Effector memory CD4-positive, alpha-beta T cell (primary cell): ENCODE measurements around the gene DCXR.

Experiments used
- DNase-seq, 3 donors: peaks; one replicate each; pipeline ENCODE4 v3.0.0-alpha.2; 2020
- H3K27ac ChIP-seq: 2 replicates; pipeline ENCODE4 v1.7.0; 2013; ENCODE audit warnings: mild to moderate bottlenecking, low read length, moderate library complexity; ENCODE audit not compliant: insufficient read depth, poor library complexity, severe bottlenecking
- H3K27me3 ChIP-seq: replicated peaks from 2 replicates; pipeline ENCODE4 v1.7.0; 2013; ENCODE audit warnings: mild to moderate bottlenecking, low read length; ENCODE audit not compliant: insufficient read depth, control insufficient read depth, poor library complexity, severe bottlenecking
- H3K36me3 ChIP-seq: 2 replicates; pipeline ENCODE4 v1.7.0; 2013; ENCODE audit warnings: mild to moderate bottlenecking, low read length, moderate library complexity; ENCODE audit not compliant: control insufficient read depth, insufficient read depth
- H3K4me1 ChIP-seq: 2 replicates; pipeline ENCODE4 v1.7.0; 2013; ENCODE audit warnings: low read length, mild to moderate bottlenecking; ENCODE audit not compliant: control insufficient read depth, insufficient read depth, poor library complexity, severe bottlenecking
- H3K4me3 ChIP-seq: 2 replicates; pipeline ENCODE4 v1.7.0; 2013; ENCODE audit warnings: low read length, low read depth, mild to moderate bottlenecking; ENCODE audit not compliant: insufficient read depth, poor library complexity, severe bottlenecking
- H3K9me3 ChIP-seq: 2 replicates; pipeline ENCODE4 v1.7.0; 2013; ENCODE audit warnings: mild to moderate bottlenecking, low read length, moderate library complexity; ENCODE audit not compliant: control insufficient read depth

DCXR gene

DNA sequence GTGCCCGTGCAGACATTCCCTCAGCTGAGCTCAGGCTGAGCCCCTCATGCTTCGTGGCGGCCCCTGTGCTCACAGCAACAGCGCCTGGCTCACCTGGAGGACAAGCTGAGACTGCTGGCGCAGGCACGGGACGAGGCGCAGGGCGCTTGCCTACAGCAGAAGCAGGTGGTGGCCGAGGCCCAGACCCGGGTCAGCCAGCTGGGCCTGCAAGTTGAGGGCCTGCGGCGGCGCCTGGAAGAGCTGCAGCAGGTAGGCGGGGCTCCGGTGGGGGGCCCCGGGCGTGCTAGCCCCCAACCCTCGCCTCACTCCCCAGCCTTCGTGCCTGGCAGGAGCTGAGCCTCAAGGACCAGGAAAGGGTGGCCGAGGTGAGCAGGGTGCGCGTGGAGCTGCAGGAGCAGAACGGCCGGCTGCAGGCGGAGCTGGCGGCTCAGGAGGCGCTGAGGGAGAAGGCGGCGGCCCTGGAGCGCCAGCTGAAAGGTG lies 7.5 kb downstream of the DCXR start:
- Histone ChIP-seq H3K4me3 (peak overlapping the region; percentile 57), H3K36me3 (no peaks in the 10 kb centered on the region), H3K9me3 (no peaks in the 10 kb centered on the region), H3K27ac (peak overlapping the region; percentile 28), H3K27me3 (no peaks in the 10 kb centered on the region), H3K4me1 (peaks cover 13% of the 10 kb centered on the region)
- no peak for DNase-seq

GRCh38 chr17:82029391-82029790 lies 8.1 kb downstream of the DCXR start:
- DNase-seq, result no peak
- Histone ChIP-seq H3K36me3 (no peaks in the 10 kb centered on the region), H3K27ac (no peak overlapping the region), H3K27me3 (no peaks in the 10 kb centered on the region), H3K4me1 (peaks cover 14% of the 10 kb centered on the region), H3K9me3 (no peaks in the 10 kb centered on the region), H3K4me3 (no peak overlapping the region)

- Histone ChIP-seq H3K4me3 (no peak overlapping the region), H3K36me3 (no peaks in the 10 kb centered on the region), H3K27ac (no peak overlapping the region), H3K27me3 (no peaks in the 10 kb centered on the region), H3K4me1 (peaks cover 18% of the 10 kb centered on the region), H3K9me3 (no peaks in the 10 kb centered on the region)
- DNase-seq, result no peak
Observed at GRCh38 chr17:82028966-82029365, 8.5 kb downstream of the DCXR start.

- Histone ChIP-seq H3K27me3 (no peaks in the 10 kb centered on the region), H3K9me3 (no peaks in the 10 kb centered on the region), H3K27ac (no peak overlapping the region), H3K4me1 (peaks cover 24% of the 10 kb centered on the region), H3K4me3 (no peak overlapping the region), H3K36me3 (no peaks in the 10 kb centered on the region)
- no peak for DNase-seq
Observed at GRCh38 chr17:82028246-82028645, 9.3 kb downstream of the DCXR start.

DNA sequence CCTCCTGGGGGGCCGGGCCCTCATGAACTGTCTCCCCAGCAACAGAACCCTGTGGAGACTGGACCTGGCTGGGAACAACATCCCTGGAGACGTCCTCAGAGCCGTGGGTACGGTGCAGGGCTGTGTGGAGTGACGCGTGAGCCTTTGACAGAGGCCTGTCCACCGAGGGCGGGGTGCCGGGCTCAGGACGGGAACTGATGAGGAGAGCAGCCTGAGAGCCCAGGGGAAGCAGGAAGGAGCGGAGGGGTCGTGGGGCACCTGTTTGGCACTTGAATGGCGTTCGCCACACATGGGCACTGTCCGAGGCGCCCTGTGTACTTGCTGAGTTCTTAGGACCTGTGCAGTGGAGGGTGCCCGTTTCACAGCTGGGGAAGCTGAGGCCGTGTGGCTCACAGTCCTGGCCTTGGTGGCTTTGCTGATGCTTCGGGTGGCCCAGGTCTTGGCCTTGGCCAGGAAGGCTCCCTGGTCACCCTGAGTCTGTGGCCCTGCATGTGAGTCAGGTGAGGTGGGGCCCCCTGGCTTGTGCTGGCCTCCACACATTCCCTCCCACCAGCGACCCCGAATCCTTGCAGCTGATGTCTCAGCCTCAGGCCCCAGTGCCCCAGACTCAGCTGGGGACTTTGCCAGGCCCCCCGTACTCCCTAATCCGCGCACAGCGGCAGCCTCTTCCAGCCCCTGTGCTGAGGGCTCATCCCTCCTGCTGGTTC lies 11.9 kb downstream of the DCXR start:
- no peaks in the 10 kb centered on the region for H3K9me3 ChIP-seq
- DNase-seq, result no peak
- H3K27me3 ChIP-seq, result no peaks in the 10 kb centered on the region
- H3K27ac ChIP-seq, result no peak overlapping the region
- H3K36me3 ChIP-seq, result no peaks in the 10 kb centered on the region
- peaks cover 33% of the 10 kb centered on the region for H3K4me1 ChIP-seq
- no peak overlapping the region for H3K4me3 ChIP-seq

- Histone ChIP-seq H3K9me3 (no peaks in the 10 kb centered on the region), H3K4me1 (peaks cover 26% of the 10 kb centered on the region), H3K27me3 (no peaks in the 10 kb centered on the region), H3K36me3 (no peaks in the 10 kb centered on the region), H3K4me3 (no peak overlapping the region), H3K27ac (no peak overlapping the region)
- no peak for DNase-seq
Observed at GRCh38 chr17:82024859-82025258, 12.6 kb downstream of the DCXR start.

- Histone ChIP-seq H3K27me3 (no peaks in the 10 kb centered on the region), H3K36me3 (no peaks in the 10 kb centered on the region), H3K4me1 (peaks cover 24% of the 10 kb centered on the region), H3K27ac (no peak overlapping the region), H3K4me3 (peak overlapping the region; percentile 86), H3K9me3 (no peaks in the 10 kb centered on the region)
- peak in 1 of 3 donors; percentile 8 for DNase-seq
Observed at GRCh38 chr17:82023447-82024241, 13.9 kb downstream of the DCXR start.

GRCh38 chr17:82022981-82023446 lies 14.5 kb downstream of the DCXR start, which contains the start of gene LRRC45:
LRRC45 (plus strand) TSS chr17:82023305; CDS start chr17:82023644, 339 bp downstream.
- Histone ChIP-seq H3K4me1 (peaks cover 24% of the 10 kb centered on the region), H3K9me3 (no peaks in the 10 kb centered on the region), H3K27ac (peak within 1 kb of the TSS; percentile 45), H3K36me3 (peaks cover 3% of the 10 kb centered on the region), H3K4me3 (peak within 1 kb of the TSS; percentile 86), H3K27me3 (no peaks in the 10 kb centered on the region)
- peak; percentile 99 for DNase-seq

- Histone ChIP-seq H3K27me3 (no peaks in the 10 kb centered on the region), H3K4me1 (peaks cover 24% of the 10 kb centered on the region), H3K27ac (peak within 1 kb of the TSS; percentile 45), H3K36me3 (peaks cover 3% of the 10 kb centered on the region), H3K9me3 (no peaks in the 10 kb centered on the region), H3K4me3 (peak within 1 kb of the TSS; percentile 86)
- no peak for DNase-seq
Observed at GRCh38 chr17:82022310-82022980, 15.1 kb downstream of the DCXR start, which contains the start of gene CENPX. CENPX (minus strand) TSS chr17:82022878; CDS start chr17:82022861, 17 bp downstream.
